ENCODE measurements around the gene ACAN. TPM values are rescaled to one million over a fixed set of nuclear protein-coding genes. Genes with fewer than 3 reads are reported as not detected.

The ACAN gene
- total and polyA plus RNA-seq, 8 donors = under 0.01 to 2.0 (median 0.40) TPM; not detected in 4

DNA sequence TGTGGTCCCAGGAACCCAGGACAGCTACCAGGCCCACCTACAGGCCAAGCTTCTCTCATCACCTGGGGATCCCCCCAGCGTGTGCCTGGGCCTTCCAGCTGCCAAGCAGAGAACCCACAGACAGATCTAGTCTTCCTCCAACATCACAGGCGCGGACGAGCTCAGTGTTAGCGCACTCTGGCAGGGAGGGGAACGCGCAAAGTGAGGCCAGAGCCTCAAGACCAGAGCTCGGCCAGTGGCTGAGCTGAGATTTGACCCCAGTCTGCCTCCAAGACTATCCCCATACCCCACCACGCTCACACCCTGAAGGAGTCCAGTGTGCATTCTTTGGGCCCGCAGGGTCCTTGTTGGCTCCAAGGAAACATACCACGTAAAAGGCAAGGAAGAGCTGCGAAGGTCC lies 104.9 kb downstream of the ACAN start:
- Histone ChIP-seq H3K27ac (peak overlapping the region in 1 of 5 donors; percentile 22), H3K36me3 (peaks cover 12 to 59% (median 38%) of the 10 kb centered on the region in 4 donors), H3K27me3 (no peaks in the 10 kb centered on the region), H3K4me1 (peaks cover 9 to 61% (median 31%) of the 10 kb centered on the region in 4 donors), H3K4me3 (no peak overlapping the region), H3K9me3 (no peaks in the 10 kb centered on the region)
- WGBS, 5 donors = 84 to 96% (median 91%) methylated on average over 12 of the region's 12 CpGs
- intact Hi-C loops (cut with DNase I; ENCODE audit: low total_unique reads) = loop anchor here (10.0 kb wide), 1 partner anchor 277 kb away; no protein-coding TSS in a partner anchor
- DNase-seq = no peak
- no peak for TF ChIP-seq EP300 (IDR thresholded peaks at IDR 0.05)
- no peak for TF ChIP-seq CTCF (IDR thresholded peaks at IDR 0.05)
- TF ChIP-seq POLR2A (IDR thresholded peaks at IDR 0.05) = no peak
- TF ChIP-seq POLR2AphosphoS5 (IDR thresholded peaks at IDR 0.05) = no peak

DNA sequence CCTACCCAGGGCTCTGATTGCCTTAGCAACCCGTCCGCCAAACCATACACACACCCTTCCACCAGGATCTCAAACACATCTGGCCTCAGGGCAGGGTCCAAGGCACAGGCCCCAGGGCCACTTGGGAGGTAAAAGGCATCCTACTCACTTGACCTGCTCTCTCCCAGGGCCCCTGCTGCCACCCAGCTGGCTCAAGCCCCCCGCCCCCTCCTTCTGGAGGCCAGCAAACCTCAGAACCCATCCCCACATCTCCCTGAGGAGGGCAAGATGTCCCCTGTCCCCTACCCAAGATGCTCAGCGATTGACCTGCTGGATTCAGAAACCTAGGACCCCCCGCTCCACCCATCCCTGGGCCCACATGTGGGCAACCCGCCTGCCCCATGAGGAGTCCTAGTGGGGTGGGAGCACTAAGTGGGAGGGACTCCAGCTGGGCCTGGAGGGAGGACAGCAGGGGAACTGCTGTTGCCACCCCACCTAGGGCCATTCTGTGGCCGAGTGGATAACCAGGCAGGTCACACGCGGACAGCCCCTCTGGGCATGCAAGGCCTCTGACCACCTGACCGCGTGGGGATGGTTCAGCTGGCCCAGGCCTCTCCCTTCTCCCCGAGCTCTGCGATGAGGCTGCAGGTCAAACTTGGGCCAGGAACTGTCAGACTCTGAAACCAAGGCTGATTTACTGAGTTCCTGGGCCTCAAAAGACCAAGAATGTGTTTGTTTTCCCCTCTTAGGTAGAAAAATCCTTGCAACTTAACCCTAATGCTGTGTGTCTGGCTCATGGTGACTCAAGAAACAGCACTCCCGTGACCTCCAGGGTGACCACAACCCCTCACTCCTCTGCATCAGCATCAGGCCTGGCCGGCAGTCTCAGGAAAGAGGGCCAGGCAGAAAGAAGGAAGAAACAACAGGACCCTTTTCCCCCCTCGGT lies 105.7 kb downstream of the ACAN start:
- peak overlapping the region in 2 of 4 donors; percentile 2 to 82 for H3K4me3 ChIP-seq
- H3K27me3 ChIP-seq = peaks cover 0 to under 1% (median 0%) of the 10 kb centered on the region in 3 donors
- no peaks in the 10 kb centered on the region for H3K9me3 ChIP-seq
- TF ChIP-seq CTCF (IDR thresholded peaks at IDR 0.05) (no peak), EP300 (IDR thresholded peaks at IDR 0.05) (no peak), POLR2AphosphoS5 (IDR thresholded peaks at IDR 0.05) (no peak), POLR2A (IDR thresholded peaks at IDR 0.05) (no peak)
- intact Hi-C loops (cut with DNase I; ENCODE audit: low total_unique reads) = loop anchor here (10.0 kb wide), 1 partner anchor 276 kb away; no protein-coding TSS in a partner anchor
- H3K27ac ChIP-seq = peak overlapping the region in 1 of 5 donors; percentile 48
- peaks cover 14 to 68% (median 35%) of the 10 kb centered on the region in 4 donors for H3K4me1 ChIP-seq
- peak in 1 of 2 donors; percentile 36 for DNase-seq
- 81 to 91% (median 88%) methylated on average over 12 to 16 of the region's 16 CpGs for WGBS, 5 donors
- H3K36me3 ChIP-seq = peaks cover 4 to 52% (median 29%) of the 10 kb centered on the region in 4 donors

GRCh38 chr15:88909956-88910831 lies 107.0 kb downstream of the ACAN start:
- TF ChIP-seq POLR2A (IDR thresholded peaks at IDR 0.05) (no peak), CTCF (IDR thresholded peaks at IDR 0.05) (no peak)
- intact Hi-C loops (cut with DNase I; ENCODE audit: low total_unique reads) = loop anchor here (10.0 kb wide), 1 partner anchor 275 kb away; no protein-coding TSS in a partner anchor
- 75 to 88% (median 88%) methylated on average over 12 of the region's 12 CpGs for WGBS, 5 donors
- DNase-seq = no peak
- Histone ChIP-seq H3K36me3 (peaks cover 3 to 48% (median 29%) of the 10 kb centered on the region in 4 donors), H3K4me3 (peak overlapping the region in 2 of 4 donors; percentile 82 to 87), H3K9me3 (no peaks in the 10 kb centered on the region), H3K27ac (peak overlapping the region in 1 of 5 donors; percentile 82), H3K4me1 (peaks cover 12 to 60% (median 32%) of the 10 kb centered on the region in 4 donors), H3K27me3 (peaks cover 0 to 5% (median 0%) of the 10 kb centered on the region in 3 donors)

GRCh38 chr15:88911766-88912118 lies 108.5 kb downstream of the ACAN start:
- TF ChIP-seq POLR2AphosphoS5 (IDR thresholded peaks at IDR 0.05) = no peak
- no peak for TF ChIP-seq POLR2A (IDR thresholded peaks at IDR 0.05)
- no peak for TF ChIP-seq CTCF (IDR thresholded peaks at IDR 0.05)
- TF ChIP-seq EP300 (IDR thresholded peaks at IDR 0.05) = no peak
- intact Hi-C loops (cut with DNase I; ENCODE audit: low total_unique reads) = no loop called here
- WGBS, 5 donors = 65 to 81% (median 76%) methylated on average over 5 of the region's 5 CpGs

More at GRCh38 chr15:88911766-88912118, 108.5 kb downstream of the ACAN start:
- Histone ChIP-seq H3K27me3 (peaks cover 0 to 5% (median 0%) of the 10 kb centered on the region in 3 donors), H3K4me3 (peak overlapping the region; percentile 54 to 87 (median 76)), H3K27ac (peak overlapping the region in 4 of 5 donors; percentile 78 to 85 (median 83)), H3K4me1 (peaks cover 12 to 54% (median 32%) of the 10 kb centered on the region in 4 donors), H3K36me3 (peaks cover 3 to 32% (median 18%) of the 10 kb centered on the region in 4 donors), H3K9me3 (no peaks in the 10 kb centered on the region)
- DNase-seq = peak in 1 of 2 donors; percentile 38

All from stomach (tissue), 9 donors.